Central memory CD8-positive, alpha-beta T cell (primary cell): Measurements from ENCODE around the gene GFPT1.
"Not testable (repeated sequence)": the region's sequence is repeated elsewhere in the genome, so short reads cannot be mapped to it uniquely, and the experiment has no call there.

Experiments used
- ATAC-seq: fragments of 150-1000 bp; cut with Tn5 transposase; replicated peaks from 2 replicates; pipeline ENCODE4 v1.10.0; 2022; ENCODE audit warnings: mild to moderate bottlenecking, moderate FRiP score, moderate number of reproducible peaks; ENCODE audit not compliant: poor library complexity, severe bottlenecking; ENCODE audit errors: extremely low read depth
- DNase-seq, 2 donors: peaks; one replicate each; pipeline ENCODE4 v3.0.0; 2021; ENCODE audit warnings: low spot score in 2 of 2
- H3K27ac Mint-ChIP-seq: one replicate; pipeline ENCODE4 v1.8.0; 2022; ENCODE audit warnings: low read depth, mild to moderate bottlenecking, moderate library complexity, mixed read lengths
- H3K27me3 Mint-ChIP-seq: one replicate; pipeline ENCODE4 v1.8.0; 2022; ENCODE audit warnings: mixed read lengths
- H3K36me3 Mint-ChIP-seq: one replicate; pipeline ENCODE4 v1.8.0; 2022; ENCODE audit warnings: mild to moderate bottlenecking, moderate library complexity, mixed read lengths; ENCODE audit not compliant: insufficient read depth
- H3K4me1 Mint-ChIP-seq: one replicate; pipeline ENCODE4 v1.8.0; 2022; ENCODE audit warnings: mixed read lengths
- H3K4me3 Mint-ChIP-seq: one replicate; pipeline ENCODE4 v1.8.0; 2022; ENCODE audit warnings: mild to moderate bottlenecking, moderate library complexity, mixed read lengths
- H3K9me3 Mint-ChIP-seq: one replicate; pipeline ENCODE4 v1.8.0; 2022; ENCODE audit warnings: mixed read lengths

GFPT1 gene

DNA sequence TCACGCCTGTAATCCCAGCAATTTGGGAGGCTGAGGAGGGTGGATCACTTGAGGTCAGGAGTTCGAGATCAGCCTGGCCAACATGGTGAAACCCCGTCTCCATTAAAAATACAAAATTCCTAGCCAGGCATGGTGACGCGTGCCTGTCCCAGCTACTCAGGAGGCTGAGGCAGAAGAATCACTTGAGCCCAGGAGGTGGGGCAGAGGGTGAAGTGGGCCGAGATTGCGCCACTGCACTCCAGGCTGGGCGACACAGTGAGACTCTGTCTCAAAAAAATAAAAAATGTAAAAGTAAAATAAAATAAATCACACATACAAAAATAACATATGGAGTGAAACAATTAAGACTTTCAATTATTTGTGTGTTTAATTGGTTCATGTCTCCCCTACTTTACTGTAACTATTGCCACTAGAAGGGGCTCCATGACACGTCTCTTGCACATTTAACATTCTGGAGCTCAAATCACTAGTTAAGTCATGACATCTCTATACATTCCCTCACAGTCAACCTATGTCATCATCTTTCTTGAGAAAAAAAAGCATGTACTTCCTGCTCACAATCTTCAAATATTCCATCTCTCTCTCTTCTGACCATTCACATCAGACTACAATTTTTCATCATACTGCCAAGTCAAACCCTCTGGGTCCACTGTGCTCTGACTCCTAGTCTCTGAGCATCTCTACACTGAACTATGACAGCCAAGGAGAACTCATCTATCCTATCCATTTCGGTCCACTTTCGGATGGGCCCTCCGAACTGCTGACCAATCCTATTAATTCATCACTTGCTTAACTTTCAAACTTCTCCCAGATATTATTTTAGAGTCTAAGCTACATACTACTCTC lies 6.7 kb downstream of the GFPT1 start:
- Mint-ChIP-seq H3K4me1 (peaks cover 35% of the 10 kb centered on the region), H3K27me3 (no peaks in the 10 kb centered on the region), H3K36me3 (peaks cover 7% of the 10 kb centered on the region), H3K4me3 (no peak overlapping the region), H3K9me3 (no peaks in the 10 kb centered on the region), H3K27ac (peak overlapping the region; percentile 90)
- ATAC-seq, result no peak
- DNase-seq, result no peak

DNA sequence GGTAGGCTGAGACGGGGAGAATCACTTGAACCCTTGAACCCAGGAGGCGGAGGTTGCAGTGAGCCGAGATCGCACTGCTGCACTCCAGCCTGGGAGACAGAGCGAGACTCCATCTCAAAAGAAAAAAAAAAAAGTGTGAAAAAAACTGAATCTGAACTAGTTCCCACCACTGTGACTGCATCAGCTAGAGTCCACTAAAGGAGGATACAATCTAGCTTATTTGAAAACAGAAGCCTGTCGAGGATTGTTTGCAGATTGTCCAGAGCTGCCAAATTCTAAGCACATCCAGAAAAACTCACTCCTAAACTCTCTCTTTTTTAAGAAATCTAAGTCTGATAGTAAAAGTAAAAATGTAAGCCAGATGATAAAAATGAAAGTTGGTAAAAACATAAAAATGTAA lies 10.6 kb downstream of the GFPT1 start:
- DNase-seq, result no peak
- no peaks in the 10 kb centered on the region for H3K9me3 Mint-ChIP-seq
- no peak for ATAC-seq
- no peak overlapping the region for H3K4me3 Mint-ChIP-seq
- peaks cover 20% of the 10 kb centered on the region for H3K4me1 Mint-ChIP-seq
- H3K27ac Mint-ChIP-seq, result no peak overlapping the region
- H3K36me3 Mint-ChIP-seq, result peaks cover 17% of the 10 kb centered on the region
- no peaks in the 10 kb centered on the region for H3K27me3 Mint-ChIP-seq

DNA sequence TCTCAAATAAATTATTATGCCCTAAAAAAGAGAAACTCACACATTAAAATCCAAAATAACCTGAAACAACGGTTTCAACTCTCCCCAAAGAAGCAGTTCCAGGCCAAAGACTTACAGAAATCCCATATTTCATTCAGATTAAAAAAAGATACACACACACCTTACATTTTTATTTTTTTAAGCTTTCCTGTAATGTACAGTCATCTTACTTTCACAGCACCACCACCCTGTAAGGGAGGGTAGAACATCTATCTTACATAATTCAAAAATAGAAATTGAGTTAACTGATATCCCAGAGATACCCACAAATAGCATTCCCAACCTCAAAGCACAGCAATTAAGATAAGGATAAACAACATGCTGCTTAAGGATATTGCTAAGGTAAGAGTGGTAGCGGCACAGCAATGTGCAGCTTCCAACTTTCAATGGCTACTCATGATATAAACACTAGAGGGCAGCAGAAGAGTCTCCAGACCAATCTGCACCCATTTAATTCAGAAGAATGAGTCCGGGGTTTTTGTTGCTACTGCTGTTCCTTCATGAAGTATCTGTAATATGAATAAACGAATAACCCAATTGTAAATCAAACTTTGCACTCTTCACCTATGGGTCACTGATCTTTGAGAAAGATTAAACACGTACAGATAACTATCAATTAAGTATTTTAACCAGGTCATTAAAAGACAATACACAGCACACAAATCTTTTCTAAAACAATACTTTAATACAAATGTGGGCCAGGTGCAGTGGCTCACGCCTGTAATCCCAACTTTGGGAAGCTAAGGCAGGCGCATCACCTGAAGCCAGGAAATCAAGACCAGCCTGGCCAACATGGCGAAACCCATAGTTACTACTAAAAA lies 11.3 kb downstream of the GFPT1 start:
- no peak for ATAC-seq

DNA sequence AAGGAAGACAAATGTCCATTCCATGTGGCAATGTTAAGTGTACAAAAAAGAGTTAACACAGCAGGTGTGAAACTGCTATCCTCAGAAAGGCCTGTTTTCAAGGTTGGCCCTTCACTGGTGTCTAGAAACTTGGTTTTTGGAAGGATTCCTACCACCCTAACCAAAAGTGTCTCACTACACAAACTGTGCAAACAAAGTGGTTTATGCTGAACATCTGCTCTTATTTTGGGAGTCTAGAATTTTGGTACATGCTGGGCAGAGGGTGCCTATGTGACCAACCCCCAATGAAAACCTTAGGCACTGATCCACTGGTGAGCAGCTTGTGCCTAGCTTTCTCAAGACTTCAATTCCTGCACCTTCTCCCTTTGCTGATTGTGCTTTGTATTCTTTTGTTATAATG lies 14.3 kb downstream of the GFPT1 start:
- ATAC-seq, result no peak
- peaks cover 42% of the 10 kb centered on the region for H3K36me3 Mint-ChIP-seq
- H3K27ac Mint-ChIP-seq, result no peak overlapping the region
- no peaks in the 10 kb centered on the region for H3K27me3 Mint-ChIP-seq
- H3K4me1 Mint-ChIP-seq, result peaks cover 10% of the 10 kb centered on the region
- DNase-seq, result no peak
- no peak overlapping the region for H3K4me3 Mint-ChIP-seq
- no peaks in the 10 kb centered on the region for H3K9me3 Mint-ChIP-seq

More for the DNA sequence above, 11.3 kb downstream of the GFPT1 start:
- Mint-ChIP-seq H3K36me3 (peaks cover 17% of the 10 kb centered on the region), H3K4me1 (peaks cover 16% of the 10 kb centered on the region), H3K27me3 (no peaks in the 10 kb centered on the region), H3K4me3 (no peak overlapping the region), H3K27ac (peak overlapping the region; percentile 29), H3K9me3 (no peaks in the 10 kb centered on the region)
- no peak for DNase-seq

DNA sequence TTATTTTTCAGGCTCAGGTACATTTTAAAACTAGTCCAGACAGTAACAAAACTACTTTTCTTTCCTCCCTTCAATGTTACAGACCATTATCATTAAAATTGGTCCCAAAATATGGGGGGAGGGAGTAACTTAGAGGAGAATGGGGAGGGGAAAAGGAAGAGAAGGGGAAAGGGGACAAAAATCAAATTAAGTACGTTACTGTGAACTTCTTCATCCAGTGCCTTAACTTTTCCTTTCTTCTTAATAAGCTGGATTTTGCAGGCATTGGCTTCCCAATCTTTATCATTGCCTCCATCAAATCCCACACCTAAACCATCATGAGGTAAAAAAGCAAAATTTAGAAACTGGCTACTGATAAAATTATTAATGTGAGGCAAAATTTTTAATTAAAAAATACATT lies 17.2 kb downstream of the GFPT1 start:
- Mint-ChIP-seq H3K27ac (no peak overlapping the region), H3K4me3 (no peak overlapping the region), H3K9me3 (no peaks in the 10 kb centered on the region), H3K36me3 (peaks cover 51% of the 10 kb centered on the region), H3K4me1 (no peaks in the 10 kb centered on the region), H3K27me3 (no peaks in the 10 kb centered on the region)
- DNase-seq, result no peak
- no peak for ATAC-seq

DNA sequence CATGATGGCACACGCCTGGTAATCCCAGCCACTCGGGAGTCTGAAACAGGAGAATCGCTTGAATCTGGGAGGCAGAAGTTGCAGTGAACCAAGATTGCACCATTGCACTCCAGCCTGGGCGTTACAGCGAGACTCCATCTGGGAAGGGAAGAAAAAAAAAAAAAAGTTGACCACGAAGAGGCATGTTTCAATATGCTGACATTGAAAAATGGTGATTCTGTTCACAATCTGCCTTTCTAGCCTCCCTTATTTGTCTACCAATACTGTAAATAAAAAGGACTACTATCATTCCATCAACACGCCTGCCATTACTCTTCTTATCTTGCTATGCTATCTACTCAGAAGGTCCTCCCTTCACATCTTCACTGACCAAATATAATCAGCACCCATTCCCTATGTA lies 18.4 kb downstream of the GFPT1 start:
- Mint-ChIP-seq H3K27me3 (no peaks in the 10 kb centered on the region), H3K4me3 (no peak overlapping the region), H3K27ac (no peak overlapping the region), H3K36me3 (peaks cover 53% of the 10 kb centered on the region), H3K9me3 (no peaks in the 10 kb centered on the region), H3K4me1 (no peaks in the 10 kb centered on the region)
- DNase-seq, result no peak
- no peak for ATAC-seq

DNA sequence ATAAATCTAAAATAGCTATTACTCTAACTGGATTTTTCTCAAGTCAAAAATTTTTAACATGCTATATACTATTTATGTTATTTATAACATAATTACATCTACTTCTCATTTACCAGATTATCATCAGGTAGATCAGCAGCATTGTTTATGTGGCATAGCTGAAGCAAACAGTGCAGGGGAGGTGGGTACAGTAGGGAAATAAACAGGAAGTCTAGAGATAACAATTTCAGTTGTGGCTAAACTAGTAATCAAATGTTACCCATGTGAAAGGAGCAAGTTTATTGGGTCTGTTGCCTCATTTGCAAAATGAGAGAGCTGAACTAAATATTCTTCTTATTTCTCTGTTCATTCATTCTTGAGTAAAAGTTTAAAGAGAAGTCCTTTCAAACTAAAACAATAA lies 27.7 kb downstream of the GFPT1 start:
- Mint-ChIP-seq H3K9me3 (no peaks in the 10 kb centered on the region), H3K36me3 (peaks cover 60% of the 10 kb centered on the region)

DNA sequence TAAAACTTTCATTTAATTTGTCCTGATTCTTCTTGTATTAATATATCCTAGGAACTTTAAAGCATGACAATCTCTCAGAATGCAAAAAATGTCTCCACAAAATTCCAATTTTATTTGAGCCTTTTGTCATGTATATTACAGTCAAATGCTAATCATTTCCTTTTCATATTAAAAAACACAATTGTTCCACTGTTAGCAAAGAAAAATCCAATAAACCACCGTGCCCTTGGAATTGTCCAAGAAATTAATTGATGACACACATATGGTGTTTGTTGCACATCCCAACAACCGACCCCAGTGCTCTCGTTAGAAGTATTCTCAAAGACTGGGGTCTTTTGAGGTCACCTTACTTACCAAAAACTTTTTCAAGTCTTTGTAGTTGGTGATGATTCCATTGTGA lies 28.1 kb downstream of the GFPT1 start:
- Mint-ChIP-seq H3K9me3 (no peaks in the 10 kb centered on the region), H3K27me3 (no peaks in the 10 kb centered on the region)
- no peak for DNase-seq

More for the DNA sequence above, 27.7 kb downstream of the GFPT1 start:
- ATAC-seq (no peak), DNase-seq (no peak)
- no peaks in the 10 kb centered on the region for H3K27me3 Mint-ChIP-seq
- no peak overlapping the region for H3K4me3 Mint-ChIP-seq
- no peak overlapping the region for H3K27ac Mint-ChIP-seq
- H3K4me1 Mint-ChIP-seq, result no peaks in the 10 kb centered on the region

DNA sequence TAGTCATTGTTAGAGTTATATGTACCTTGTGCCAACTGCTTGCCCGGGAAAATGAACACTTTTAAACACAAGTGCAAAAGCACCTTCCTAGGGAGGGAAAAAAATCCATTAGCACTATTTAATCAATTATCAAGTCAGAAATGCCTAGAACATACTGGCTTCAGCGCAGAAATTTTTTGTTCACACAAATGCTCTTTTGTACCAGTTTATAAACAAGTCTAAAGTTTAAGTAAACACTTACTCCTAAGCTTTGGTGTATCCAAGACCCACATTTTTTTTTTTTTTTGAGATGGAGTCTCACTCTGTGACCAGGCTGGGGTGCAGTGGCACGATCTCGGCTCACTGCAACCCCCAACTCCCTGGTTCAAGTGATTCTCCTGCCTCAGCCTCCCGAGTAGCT lies 30.6 kb downstream of the GFPT1 start:
- Mint-ChIP-seq H3K27ac (no peak overlapping the region), H3K4me3 (no peak overlapping the region), H3K9me3 (no peaks in the 10 kb centered on the region), H3K4me1 (no peaks in the 10 kb centered on the region), H3K36me3 (peaks cover 62% of the 10 kb centered on the region), H3K27me3 (no peaks in the 10 kb centered on the region)
- DNase-seq (no peak), ATAC-seq (no peak)

More for the DNA sequence above, 28.1 kb downstream of the GFPT1 start:
- H3K36me3 Mint-ChIP-seq, result peaks cover 62% of the 10 kb centered on the region
- no peak overlapping the region for H3K4me3 Mint-ChIP-seq
- H3K27ac Mint-ChIP-seq, result no peak overlapping the region
- ATAC-seq, result no peak
- H3K4me1 Mint-ChIP-seq, result no peaks in the 10 kb centered on the region

DNA sequence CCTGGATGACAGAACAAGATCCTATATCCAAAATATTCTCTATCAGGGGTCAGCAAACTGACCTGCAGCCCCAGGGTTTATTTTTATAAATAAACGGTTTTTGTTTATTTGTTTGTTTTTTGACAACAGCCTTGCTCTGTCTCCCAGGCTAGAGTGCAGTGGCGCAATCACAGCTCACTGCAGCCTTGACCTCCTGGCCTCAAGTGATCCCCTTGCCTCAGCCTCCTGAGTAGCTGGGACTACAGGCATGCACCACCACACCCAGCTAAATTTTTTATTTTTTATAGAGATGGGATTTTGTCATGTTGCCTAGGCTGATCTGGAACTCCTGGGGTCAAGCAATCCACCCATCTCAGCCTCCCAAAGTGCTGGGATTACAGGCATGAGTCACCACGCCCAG lies 32.1 kb downstream of the GFPT1 start:
- ATAC-seq, H3K4me1 Mint-ChIP-seq, H3K4me3 Mint-ChIP-seq, H3K9me3 Mint-ChIP-seq, H3K27me3 Mint-ChIP-seq, H3K27ac Mint-ChIP-seq, DNase-seq: not testable (repeated sequence)
- peaks cover 59% of the 10 kb centered on the region for H3K36me3 Mint-ChIP-seq

DNA sequence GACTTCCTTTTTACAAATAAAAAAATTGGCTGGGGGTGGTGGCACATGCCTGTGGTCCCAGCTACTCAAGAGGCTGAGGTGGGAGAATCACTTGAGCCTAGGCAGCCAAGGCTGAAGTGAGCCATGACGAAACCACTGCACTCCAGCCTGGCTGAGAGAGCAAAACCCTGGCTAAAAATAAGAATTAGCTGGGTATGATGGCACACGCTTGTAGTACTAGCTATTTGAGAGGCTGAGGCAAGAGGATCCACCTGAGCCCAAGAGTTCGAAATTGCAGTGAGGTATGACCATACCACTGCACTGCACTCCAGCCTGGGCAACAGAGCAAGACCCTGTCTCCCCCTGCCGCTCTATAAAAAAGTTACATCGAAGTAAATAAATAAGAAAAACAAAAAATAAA lies 33.7 kb downstream of the GFPT1 start:
- H3K27me3 Mint-ChIP-seq, result no peaks in the 10 kb centered on the region
- H3K9me3 Mint-ChIP-seq, result no peaks in the 10 kb centered on the region
- H3K27ac Mint-ChIP-seq, result no peak overlapping the region
- DNase-seq (no peak), ATAC-seq (no peak)
- no peak overlapping the region for H3K4me3 Mint-ChIP-seq
- peaks cover 57% of the 10 kb centered on the region for H3K36me3 Mint-ChIP-seq
- no peaks in the 10 kb centered on the region for H3K4me1 Mint-ChIP-seq

DNA sequence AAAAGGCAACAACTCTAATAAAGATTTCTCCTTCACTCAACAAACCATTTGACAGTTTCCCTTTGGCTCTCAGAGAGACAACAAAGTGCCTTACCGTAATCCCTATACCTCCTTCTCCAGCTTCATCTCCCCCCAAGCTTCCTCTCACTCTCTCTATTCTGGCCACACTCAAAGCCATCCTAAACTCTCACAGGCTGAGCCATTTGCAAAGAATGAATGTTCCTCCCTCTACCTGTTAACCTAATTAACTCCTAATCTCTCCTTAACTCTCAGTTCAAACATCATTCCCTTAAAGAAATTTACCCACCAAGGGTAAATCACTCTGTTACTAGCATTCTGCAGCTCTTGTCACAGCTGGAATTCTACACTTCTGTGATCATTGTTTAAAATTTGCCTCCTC lies 38.2 kb downstream of the GFPT1 start:
- DNase-seq, result no peak
- H3K9me3 Mint-ChIP-seq, result no peaks in the 10 kb centered on the region
- no peaks in the 10 kb centered on the region for H3K27me3 Mint-ChIP-seq
- H3K27ac Mint-ChIP-seq, result no peak overlapping the region
- H3K36me3 Mint-ChIP-seq, result peaks cover 64% of the 10 kb centered on the region
- ATAC-seq, result no peak
- H3K4me1 Mint-ChIP-seq, result no peaks in the 10 kb centered on the region
- no peak overlapping the region for H3K4me3 Mint-ChIP-seq

DNA sequence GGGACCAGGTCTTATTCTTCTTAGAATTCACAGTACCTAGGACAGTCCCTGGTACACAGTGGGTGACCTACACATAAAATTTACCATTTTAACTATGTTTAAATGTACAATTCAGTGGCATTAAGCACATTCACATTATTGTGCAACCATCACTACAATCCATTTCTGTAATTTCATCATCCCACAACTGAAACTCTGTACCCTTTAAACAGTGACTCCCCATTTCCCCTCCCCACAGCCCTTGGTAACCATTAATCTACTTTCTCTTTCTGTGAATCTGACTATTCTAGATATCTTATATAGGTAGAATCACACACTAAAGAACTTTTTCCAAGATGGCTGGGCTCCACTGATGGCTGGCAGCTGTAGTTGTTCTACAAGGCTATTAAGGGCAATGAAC lies 41.6 kb downstream of the GFPT1 start:
- no peaks in the 10 kb centered on the region for H3K27me3 Mint-ChIP-seq
- no peaks in the 10 kb centered on the region for H3K4me1 Mint-ChIP-seq
- H3K9me3 Mint-ChIP-seq, result no peaks in the 10 kb centered on the region
- H3K36me3 Mint-ChIP-seq, result peaks cover 54% of the 10 kb centered on the region
- ATAC-seq (no peak), DNase-seq (no peak)
- no peak overlapping the region for H3K27ac Mint-ChIP-seq
- no peak overlapping the region for H3K4me3 Mint-ChIP-seq
